Skeletal muscle tissue (tissue), 4 donors: ENCODE data around the gene PER1. TPM values are rescaled to one million over a fixed set of nuclear protein-coding genes. Genes with fewer than 3 reads are reported as not detected.
A peak's percentile ranks its signal among the peaks of the same experiment; 100 is the strongest.
"Not testable (repeated sequence)": the region's sequence is repeated elsewhere in the genome, so short reads cannot be mapped to it uniquely, and the experiment has no call there.

ENCODE experiments used
- H3K27ac ChIP-seq: one replicate; pipeline ENCODE4 v1.7.0; 2013; ENCODE audit warnings: mild to moderate bottlenecking, low read depth, low read length, inconsistent platforms
- H3K27me3 ChIP-seq, 3 donors: one replicate each; pipeline ENCODE4 v1.7.0; 2013; ENCODE audit warnings: low read length in 3 of 3; ENCODE audit not compliant: control insufficient read depth in 3 of 3, insufficient read depth in 3 of 3
- H3K36me3 ChIP-seq, 3 donors: one replicate each; pipeline ENCODE4 v1.7.0; 2013; ENCODE audit warnings: low read length in 3 of 3; ENCODE audit not compliant: control insufficient read depth in 3 of 3, insufficient read depth in 3 of 3
- H3K4me1 ChIP-seq, 3 donors: one replicate each; pipeline ENCODE4 v1.7.0; 2013; ENCODE audit warnings: low read length in 3 of 3, mild to moderate bottlenecking in 3 of 3; ENCODE audit not compliant: control insufficient read depth in 3 of 3, insufficient read depth in 3 of 3
- H3K4me3 ChIP-seq, 3 donors: one replicate each; pipeline ENCODE4 v1.7.0; 2013; ENCODE audit warnings: low read length in 3 of 3
- H3K9ac ChIP-seq, 3 donors: one replicate each; pipeline ENCODE4 v1.7.0; 2013; ENCODE audit warnings: low read length in 3 of 3, mild to moderate bottlenecking in 3 of 3, moderate library complexity in 2 of 3, low read depth in 1 of 3
- H3K9me3 ChIP-seq, 3 donors: one replicate each; pipeline ENCODE4 v1.7.0; 2013; ENCODE audit warnings: low read length in 3 of 3; ENCODE audit not compliant: control insufficient read depth in 3 of 3
- total RNA-seq: library from RNA; depleted of rRNA; stranded (reverse); fragments of >200 nt; gene quantifications from one replicate; pipeline ENCODE4 v1.2.3, GENCODE V29; 2014
- donor health status: Osteomylitis.

The PER1 gene
- total RNA-seq, 1 donor from 2014 or later: 37.1 TPM

DNA sequence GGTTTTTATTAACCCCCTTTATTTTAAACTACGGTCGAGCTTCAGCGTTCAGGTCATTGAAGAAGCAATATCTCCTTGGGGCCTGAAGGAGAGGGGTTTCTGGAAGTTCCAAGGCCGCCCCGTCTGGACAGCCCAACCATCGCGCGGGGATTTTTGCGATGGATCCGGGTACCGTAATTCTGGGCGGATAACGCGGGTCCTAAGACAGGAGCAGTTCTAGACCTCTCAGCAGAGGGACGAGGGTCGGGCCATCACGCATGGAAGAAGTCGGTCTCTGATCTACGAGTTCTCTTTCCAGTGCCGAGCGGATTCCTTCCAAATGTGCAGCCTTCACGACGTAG is 34.2 kb upstream of the PER1 start:
- Histone ChIP-seq H3K36me3 (no peaks in the 10 kb centered on the region), H3K27me3 (no peaks in the 10 kb centered on the region), H3K27ac (peak overlapping the region; percentile 77), H3K4me1 (peaks cover 32 to 37% (median 37%) of the 10 kb centered on the region in 3 donors), H3K9ac (peak overlapping the region; percentile 82 to 89 (median 84)), H3K9me3 (no peaks in the 10 kb centered on the region), H3K4me3 (peak overlapping the region; percentile 87 to 96 (median 94))

DNA sequence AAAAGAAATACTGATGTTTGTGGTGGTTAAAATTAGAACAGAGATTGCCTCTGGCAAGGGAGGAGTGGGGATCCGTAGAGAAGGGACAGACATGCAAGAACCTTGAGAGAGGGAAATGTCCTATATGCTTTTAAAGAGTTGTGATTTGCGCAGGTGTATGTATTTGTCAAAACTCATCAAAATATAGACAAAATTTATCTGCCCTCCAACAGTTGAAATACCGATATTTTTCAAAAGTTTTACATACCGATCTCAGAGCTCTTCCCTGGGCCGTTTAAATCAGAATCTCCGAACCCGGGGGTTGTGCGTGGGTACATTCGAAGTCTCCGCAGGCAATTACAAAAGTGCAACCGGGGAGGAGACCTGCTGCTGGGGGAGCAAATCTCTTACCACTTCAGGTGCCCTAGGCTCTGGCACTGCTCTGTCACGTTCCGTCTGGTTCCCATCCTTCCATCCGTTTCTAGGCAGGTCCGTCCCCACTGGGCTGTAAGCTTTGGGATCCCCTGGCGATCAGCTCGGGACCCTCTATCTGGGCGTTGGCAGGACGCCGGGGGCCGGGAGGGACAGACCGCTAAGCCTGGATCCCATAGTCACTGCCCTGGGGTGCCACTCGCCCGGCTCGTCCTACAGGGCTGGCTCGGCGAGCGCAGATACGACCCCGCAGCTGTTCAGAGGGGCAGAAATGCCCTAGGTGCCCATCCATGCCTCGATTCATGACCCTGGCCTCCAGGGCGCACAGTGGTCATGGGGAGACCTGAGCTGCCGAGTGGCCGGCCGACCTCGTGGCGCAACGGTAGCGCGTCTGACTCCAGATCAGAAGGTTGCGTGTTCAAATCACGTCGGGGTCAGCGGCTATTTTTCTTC is 33.6 kb upstream of the PER1 start:
- Histone ChIP-seq H3K4me3 (peak overlapping the region; percentile 87 to 96 (median 94)), H3K4me1 (peaks cover 31 to 36% (median 34%) of the 10 kb centered on the region in 3 donors), H3K27ac (peak overlapping the region; percentile 77), H3K9me3 (no peaks in the 10 kb centered on the region), H3K9ac (peak overlapping the region; percentile 84 to 89 (median 88)), H3K36me3 (no peaks in the 10 kb centered on the region), H3K27me3 (no peaks in the 10 kb centered on the region)

DNA sequence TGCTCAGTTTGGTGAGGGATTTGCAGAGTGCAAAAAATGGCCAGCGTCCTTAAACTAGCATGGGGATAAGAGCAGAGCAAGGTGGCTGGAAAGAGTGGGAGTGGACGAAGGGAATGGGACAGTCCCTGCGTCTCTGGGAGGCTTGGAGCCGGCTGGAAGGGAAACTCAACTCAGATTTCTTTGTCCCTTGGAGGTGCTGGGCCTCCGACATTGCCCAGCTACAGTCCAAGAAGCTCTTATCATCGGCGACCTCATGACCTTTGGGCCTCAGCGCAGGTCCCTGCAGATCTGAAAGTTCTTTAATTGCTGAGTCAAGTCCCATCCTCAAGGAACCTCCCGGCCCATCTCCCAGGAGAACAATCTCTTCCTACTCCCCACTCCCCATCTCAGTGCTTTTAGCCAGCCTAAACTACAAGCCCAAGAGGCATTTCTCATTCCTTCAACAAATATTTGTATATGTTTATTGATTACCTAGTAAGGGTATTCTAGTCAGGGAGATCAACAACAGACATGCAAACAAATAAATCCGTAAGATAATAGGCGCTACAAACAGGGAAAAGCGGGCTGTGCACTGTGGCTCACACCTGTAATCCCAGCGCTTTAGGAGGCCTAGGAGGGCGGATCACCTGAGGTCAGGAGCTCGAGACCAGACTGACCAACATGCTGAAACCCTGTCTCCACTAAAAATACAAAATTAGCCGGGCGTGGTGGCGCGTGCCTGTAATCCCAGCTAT is 25.0 kb upstream of the PER1 start:
- Histone ChIP-seq H3K4me1 (peaks cover 20 to 28% (median 28%) of the 10 kb centered on the region in 3 donors), H3K9ac (peak overlapping the region in 2 of 3 donors; percentile 70 to 84), H3K36me3 (no peaks in the 10 kb centered on the region), H3K27ac (no peak overlapping the region), H3K4me3 (peak overlapping the region; percentile 64 to 82 (median 79)), H3K9me3 (no peaks in the 10 kb centered on the region), H3K27me3 (no peaks in the 10 kb centered on the region)

DNA sequence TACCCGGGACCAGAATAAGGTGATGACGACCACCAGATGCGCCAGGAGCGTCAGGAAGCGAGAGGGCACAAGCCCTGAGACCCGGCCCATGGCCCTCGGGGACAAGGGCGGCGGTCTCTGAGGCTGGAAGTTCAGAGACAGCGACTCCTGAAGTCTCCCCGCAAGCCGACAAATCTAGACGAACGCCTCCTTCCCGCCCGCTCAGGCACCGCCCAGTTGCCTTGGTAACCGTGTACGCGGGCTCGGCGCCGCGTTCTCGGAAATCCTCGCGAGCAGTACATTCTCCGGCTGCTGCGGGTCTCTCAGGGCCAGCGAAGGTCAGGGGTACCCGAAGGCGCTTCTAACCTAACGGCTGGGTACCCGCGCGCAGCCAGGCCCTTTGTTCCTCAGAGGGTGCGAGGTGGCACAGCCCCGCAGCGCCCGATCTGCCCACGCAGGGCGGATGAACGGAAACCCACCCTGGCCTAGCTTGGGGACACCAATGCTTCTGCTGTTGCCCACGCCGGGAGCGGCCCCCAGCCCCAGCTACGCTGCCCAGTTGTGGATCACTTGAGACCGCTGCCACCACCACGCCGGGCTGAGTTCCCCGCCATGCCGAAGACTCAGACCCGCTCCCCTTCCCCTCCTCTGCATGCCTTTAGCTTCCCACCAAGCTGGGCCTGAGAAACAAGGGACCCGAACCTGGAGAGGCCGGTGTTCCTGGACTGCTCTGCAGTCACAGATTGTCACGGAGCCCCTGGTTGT is 24.2 kb upstream of the PER1 start, which contains the start of gene TMEM107:
Gene TMEM107 (minus strand): TSS at position 184 of the 744 bp plus-strand sequence. CDS start 94 bp downstream, at position 90.
- no peaks in the 10 kb centered on the region for H3K27me3 ChIP-seq

DNA sequence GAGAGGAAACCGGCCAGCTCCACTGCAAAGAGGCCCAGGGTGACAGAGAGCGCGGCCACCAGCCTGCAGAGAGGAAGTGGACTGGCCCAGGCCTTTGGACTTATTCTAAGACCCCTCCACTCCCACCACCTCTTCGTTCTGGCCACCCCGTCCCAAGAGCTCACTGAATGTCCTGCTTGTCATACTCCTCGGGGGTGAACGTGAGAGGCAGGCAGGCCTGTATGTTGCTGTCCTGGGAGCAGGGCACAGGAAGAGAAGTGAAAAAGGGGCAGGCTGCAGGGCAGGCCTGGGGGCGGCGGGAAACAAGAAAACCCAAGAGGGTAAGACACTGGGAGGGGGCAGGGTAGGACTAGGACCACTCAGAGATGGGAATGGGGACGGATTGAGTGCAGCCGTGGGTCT is 23.6 kb upstream of the PER1 start:
- Histone ChIP-seq H3K36me3 (no peaks in the 10 kb centered on the region), H3K27ac (peak overlapping the region; percentile 33), H3K4me3 (peak overlapping the region; percentile 64 to 82 (median 79)), H3K9me3 (no peaks in the 10 kb centered on the region), H3K4me1 (peaks cover 20 to 28% (median 28%) of the 10 kb centered on the region in 3 donors), H3K27me3 (no peaks in the 10 kb centered on the region), H3K9ac (peak overlapping the region; percentile 66 to 84 (median 70))

More for the DNA sequence above, 24.2 kb upstream of the PER1 start, which contains the start of gene TMEM107:
- Histone ChIP-seq H3K4me1 (peaks cover 20 to 28% (median 28%) of the 10 kb centered on the region in 3 donors), H3K4me3 (peak within 1 kb of the TSS; percentile 64 to 82 (median 79)), H3K9ac (peak within 1 kb of the TSS; percentile 66 to 84 (median 70)), H3K27ac (peak within 1 kb of the TSS; percentile 33), H3K9me3 (no peaks in the 10 kb centered on the region), H3K36me3 (no peaks in the 10 kb centered on the region)

DNA sequence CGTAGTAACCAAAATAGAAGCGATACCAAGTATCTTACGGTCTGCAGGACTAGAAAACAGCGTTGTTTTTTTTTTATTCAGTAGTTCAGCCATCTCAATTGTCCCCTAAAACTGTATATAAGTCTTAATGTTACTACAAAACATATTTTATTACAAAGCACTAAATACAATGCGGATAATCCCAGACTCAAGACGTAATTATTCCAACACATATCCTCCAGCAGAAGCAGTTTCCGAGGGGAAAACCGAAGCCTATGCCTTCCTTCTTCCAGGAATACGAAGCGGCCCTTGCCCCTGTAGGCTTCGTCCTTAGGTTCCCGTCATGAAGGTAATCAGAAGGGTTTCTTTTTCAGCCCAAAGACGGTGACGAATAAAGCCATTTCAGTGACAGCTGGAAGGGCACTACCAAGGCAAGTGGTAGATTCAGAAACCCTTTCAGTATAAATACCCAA is 21.7 kb upstream of the PER1 start:
- Histone ChIP-seq H3K4me3 (peak overlapping the region; percentile 36 to 76 (median 70)), H3K27ac (peak overlapping the region; percentile 83), H3K36me3 (no peaks in the 10 kb centered on the region), H3K27me3 (no peaks in the 10 kb centered on the region), H3K9ac (peak overlapping the region in 2 of 3 donors; percentile 70 to 82), H3K9me3 (no peaks in the 10 kb centered on the region), H3K4me1 (peaks cover 20 to 28% (median 28%) of the 10 kb centered on the region in 3 donors)

DNA sequence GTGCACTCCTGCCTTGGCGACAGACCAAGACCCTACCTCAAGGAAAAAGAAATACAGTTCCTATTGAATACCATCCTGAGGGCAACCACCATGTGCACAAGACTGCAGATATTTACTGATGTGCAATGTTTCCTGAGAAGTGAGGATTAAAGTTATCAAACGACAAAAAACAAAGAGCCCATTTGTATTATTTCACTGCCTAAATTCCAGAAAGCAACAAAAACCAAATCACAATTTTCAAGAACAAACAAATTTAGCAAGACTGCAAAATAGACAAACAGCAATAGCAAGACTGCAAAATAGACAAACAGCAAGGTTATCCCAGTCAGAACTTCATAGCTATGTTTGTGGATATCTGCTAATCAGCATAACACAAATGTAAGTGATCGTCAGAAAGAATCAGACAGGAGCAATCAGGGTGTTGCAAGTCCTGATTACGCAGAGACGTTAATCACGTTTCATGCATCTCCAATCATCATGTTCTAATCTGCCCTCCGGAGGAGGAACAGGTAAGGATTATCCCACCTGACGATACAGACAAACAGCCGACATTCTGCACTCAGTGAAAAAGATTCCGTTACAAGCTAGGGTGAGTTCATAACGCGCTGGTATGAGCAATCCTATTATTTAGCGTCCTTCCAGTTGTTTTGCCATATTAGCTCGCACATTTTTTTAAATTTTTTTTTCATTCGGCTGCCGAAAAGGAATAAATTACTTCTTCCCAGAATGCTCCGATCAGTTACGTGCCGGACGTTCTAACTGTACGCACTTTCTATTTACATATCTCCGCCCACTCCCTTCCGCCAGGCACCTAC is 21.1 kb upstream of the PER1 start:
- Histone ChIP-seq H3K4me1 (peaks cover 20 to 28% (median 28%) of the 10 kb centered on the region in 3 donors), H3K27me3 (no peaks in the 10 kb centered on the region), H3K9ac (peak overlapping the region; percentile 70 to 87 (median 82)), H3K27ac (peak overlapping the region; percentile 83), H3K9me3 (no peaks in the 10 kb centered on the region), H3K4me3 (peak overlapping the region; percentile 36 to 76 (median 70)), H3K36me3 (no peaks in the 10 kb centered on the region)

DNA sequence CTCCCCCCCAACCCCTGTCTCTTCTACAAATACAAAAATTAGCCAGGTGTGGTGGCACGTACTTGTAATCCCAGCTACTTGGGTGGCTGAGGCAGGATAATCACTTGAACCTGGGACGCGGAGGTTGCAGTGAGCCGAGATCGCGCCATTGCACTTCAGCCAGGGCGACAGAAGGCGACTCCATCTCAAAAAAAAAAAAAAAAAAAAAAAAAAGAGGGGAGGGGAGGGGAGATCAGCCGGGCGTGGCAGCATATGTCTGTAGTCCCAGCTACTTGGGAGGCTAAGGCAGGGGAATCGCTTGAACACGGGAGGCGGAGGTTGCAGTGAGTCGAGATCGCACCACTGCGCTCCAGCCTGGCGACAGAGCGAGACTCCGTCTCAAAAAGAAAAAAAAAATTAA is 18.0 kb upstream of the PER1 start:
- not testable (repeated sequence) for H3K36me3 ChIP-seq, H3K9ac ChIP-seq, H3K27ac ChIP-seq, H3K27me3 ChIP-seq, H3K4me3 ChIP-seq, H3K9me3 ChIP-seq
- H3K4me1 ChIP-seq: peaks cover 7 to 16% (median 11%) of the 10 kb centered on the region in 3 donors

DNA sequence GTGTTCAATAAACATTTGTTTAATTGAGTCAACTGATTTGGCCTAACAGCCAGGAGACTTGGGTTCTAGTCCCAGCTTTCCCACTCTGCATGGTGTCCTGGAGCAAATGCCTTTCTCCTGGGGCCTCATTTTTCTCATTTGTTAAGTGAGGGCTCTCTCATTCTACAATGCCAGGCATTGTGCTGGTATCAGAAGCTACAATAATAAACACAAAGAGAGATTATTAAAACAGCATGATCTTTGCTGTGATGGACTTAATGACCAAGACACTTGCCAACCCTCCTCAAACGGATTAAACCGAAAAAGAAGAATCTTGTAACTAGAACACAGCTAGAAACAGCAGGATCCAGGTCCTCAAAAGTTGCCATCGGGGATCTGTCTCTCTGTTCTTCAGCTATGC is 15.3 kb upstream of the PER1 start:
- Histone ChIP-seq H3K4me1 (peaks cover 20 to 25% (median 24%) of the 10 kb centered on the region in 3 donors), H3K9me3 (no peaks in the 10 kb centered on the region), H3K27ac (no peak overlapping the region), H3K36me3 (no peaks in the 10 kb centered on the region), H3K9ac (no peak overlapping the region), H3K4me3 (no peak overlapping the region), H3K27me3 (no peaks in the 10 kb centered on the region)
